ENCODE measurements around the gene PTPRE. TPM values are rescaled to one million over a fixed set of nuclear protein-coding genes. Genes with fewer than 3 reads are reported as not detected.
A peak's percentile ranks its signal among the peaks of the same experiment; 100 is the strongest.

Gene PTPRE
- total RNA-seq, 1 experiment from 2014 or later: 12.3 TPM

DNA sequence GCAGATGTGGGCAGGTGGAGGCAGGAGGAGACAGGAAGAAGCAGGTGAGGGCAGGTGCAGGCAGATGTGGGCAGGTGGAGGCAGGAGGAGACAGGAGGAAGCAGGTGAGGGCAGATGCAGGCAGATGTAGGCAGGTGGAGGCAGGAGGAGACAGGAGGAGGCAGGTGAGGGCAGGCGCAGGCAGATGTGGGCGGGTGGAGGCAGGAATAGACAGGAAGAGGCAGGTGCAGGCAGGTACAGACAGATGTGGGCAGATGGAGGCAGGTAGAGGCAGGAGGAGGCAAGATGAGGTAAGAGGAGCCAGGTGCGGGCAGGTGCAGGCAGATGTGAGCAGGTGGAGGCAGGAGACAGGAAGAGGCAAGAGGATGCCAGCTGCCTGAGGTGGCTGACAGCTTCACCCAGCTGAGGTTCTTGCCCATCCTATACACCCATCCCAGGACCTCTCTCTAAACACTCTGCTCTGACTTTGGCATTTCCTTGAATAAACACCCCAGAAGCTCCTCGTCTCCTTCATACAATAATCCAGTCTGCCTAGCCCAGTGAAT lies 33.0 kb downstream of the PTPRE start:
- Histone ChIP-seq H3K27ac (ENCODE audit: low read depth, low read length) (no peak overlapping the region), H3K9ac (ENCODE audit: low read length) (no peak overlapping the region), H4K20me1 (ENCODE audit: insufficient read depth) (no peaks in the 10 kb centered on the region), H3K4me2 (ENCODE audit: low read length) (no peak overlapping the region), H3K36me3 (ENCODE audit: control insufficient read depth in 1 of 2, insufficient read depth in 2 of 2, low read length in 2 of 2) (no peaks in the 10 kb centered on the region), H3K4me3 (replicated peaks in 1 of 2; ENCODE audit: low read depth in 1 of 2, low read length in 2 of 2) (no peak overlapping the region), H3K79me2 (ENCODE audit: insufficient read depth, low read length) (no peaks in the 10 kb centered on the region), H3K9me3 (ENCODE audit: control insufficient read depth in 1 of 2, insufficient read depth in 1 of 2, low read depth in 1 of 2, low read length in 2 of 2) (no peaks in the 10 kb centered on the region), H3K9me2 (ENCODE audit: insufficient read depth) (no peaks in the 10 kb centered on the region), H3K27me3 (ENCODE audit: insufficient read depth, low read length) (no peaks in the 10 kb centered on the region), H2AFZ (ENCODE audit: low read depth, low read length, poor library complexity, severe bottlenecking) (no peak overlapping the region), H3K4me1 (ENCODE audit: control insufficient read depth in 1 of 2, insufficient read depth in 2 of 2, low read length in 2 of 2) (peaks cover 7 to 8% of the 10 kb centered on the region in 2 experiments)
- DNase-seq (ENCODE audit: low read depth, low spot score) (no peak), ATAC-seq (0 out of 2 replicates have a peak, but pooled peaks have one; percentile 9)
- CTCF ChIA-PET: no interaction called here
- intact Hi-C loops (cut with micrococcal nuclease): no loop called here
- no peak for TF ChIP-seq CEBPB (IDR thresholded peaks at IDR 0.05; ENCODE audit: low read depth)
- no TSS peak for BruUV-seq (replicated peaks)
- RAD21 ChIA-PET (ENCODE audit: low non-redundant PET in 1 of 2, low total read pairs in 2 of 2, uncharacterized antibody in 2 of 2, unreplicated experiment in 2 of 2): no interaction called here
- POLR2A ChIA-PET: no interaction called here

GRCh38 chr10:127940866-127941640 lies 34.1 kb downstream of the PTPRE start:
- CTCF ChIA-PET: no interaction called here

More at GRCh38 chr10:127940866-127941640, 34.1 kb downstream of the PTPRE start:
- no peak for TF ChIP-seq SP1 (IDR thresholded peaks at IDR 0.05; ENCODE audit: low read depth)
- TF ChIP-seq JUND (IDR thresholded peaks at IDR 0.05): no peak
- no peak for TF ChIP-seq RAD21 (IDR thresholded peaks at IDR 0.05; ENCODE audit: low read depth)
- no peak for TF ChIP-seq ZNF274 (IDR thresholded peaks at IDR 0.05; ENCODE audit: low read depth, low read length)
- TF ChIP-seq ELF1 (IDR thresholded peaks at IDR 0.05; ENCODE audit: borderline replicate concordance, low read depth): no peak
- no peak for TF ChIP-seq EGR1 (IDR thresholded peaks at IDR 0.05; ENCODE audit: low read depth)
- TF ChIP-seq MAX (IDR thresholded peaks at IDR 0.05): no peak
- no peak for TF ChIP-seq ZBTB33 (IDR thresholded peaks at IDR 0.05; ENCODE audit: extremely low read depth, insufficient replicate concordance, low read length)
- TF ChIP-seq CBX3 (IDR thresholded peaks at IDR 0.05; ENCODE audit: low read depth): no peak
- TF ChIP-seq, protein P1, sequence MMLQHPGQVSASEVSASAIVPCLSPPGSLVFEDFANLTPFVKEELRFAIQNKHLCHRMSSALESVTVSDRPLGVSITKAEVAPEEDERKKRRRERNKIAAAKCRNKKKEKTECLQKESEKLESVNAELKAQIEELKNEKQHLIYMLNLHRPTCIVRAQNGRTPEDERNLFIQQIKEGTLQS (IDR thresholded peaks at IDR 0.05): no peak
- TF ChIP-seq YY1 (IDR thresholded peaks at IDR 0.05; ENCODE audit: extremely low read depth, insufficient replicate concordance, low read depth, low read length): no peak
- Histone ChIP-seq H3K79me2 (ENCODE audit: insufficient read depth, low read length) (no peaks in the 10 kb centered on the region), H3K27me3 (ENCODE audit: insufficient read depth, low read length) (no peaks in the 10 kb centered on the region), H3K4me2 (ENCODE audit: low read length) (no peak overlapping the region), H3K9me3 (ENCODE audit: control insufficient read depth in 1 of 2, insufficient read depth in 1 of 2, low read depth in 1 of 2, low read length in 2 of 2) (no peaks in the 10 kb centered on the region), H3K4me3 (replicated peaks in 1 of 2; ENCODE audit: low read depth in 1 of 2, low read length in 2 of 2) (no peak overlapping the region), H2AFZ (ENCODE audit: low read depth, low read length, poor library complexity, severe bottlenecking) (no peak overlapping the region), H3K36me3 (ENCODE audit: control insufficient read depth in 1 of 2, insufficient read depth in 2 of 2, low read length in 2 of 2) (no peaks in the 10 kb centered on the region), H3K9ac (ENCODE audit: low read length) (no peak overlapping the region), H3K4me1 (ENCODE audit: control insufficient read depth in 1 of 2, insufficient read depth in 2 of 2, low read length in 2 of 2) (peaks cover 15 to 19% of the 10 kb centered on the region in 2 experiments), H3K9me2 (ENCODE audit: insufficient read depth) (no peaks in the 10 kb centered on the region), H4K20me1 (ENCODE audit: insufficient read depth) (no peaks in the 10 kb centered on the region), H3K27ac (ENCODE audit: low read depth, low read length) (no peak overlapping the region)
- peak; percentile 46; the same call in 1 of the 2 replicates for ATAC-seq
- ChIA-PET POLR2A (no interaction called here), RAD21 (ENCODE audit: low non-redundant PET in 1 of 2, low total read pairs in 2 of 2, uncharacterized antibody in 2 of 2, unreplicated experiment in 2 of 2) (no interaction called here)
- intact Hi-C loops (cut with micrococcal nuclease): no loop called here
- no peak for DNase-seq (ENCODE audit: low read depth, low spot score)
- no TSS peak for BruUV-seq (replicated peaks)

Measured in HCT116 (cell line).